BE2C (cell line): Measurements from ENCODE around the gene CHEK1.

ENCODE experiments used
- DNase-seq: peaks from one replicate; pipeline ENCODE4 v3.0.0-alpha.2; 2020
- H3K27me3 ChIP-seq: fragments of 250-450 bp; sonication (Bioruptor Pico); 2 replicates; pipeline ENCODE4 v1.5.1; 2020; ENCODE audit warnings: mild to moderate bottlenecking
- H3K36me3 ChIP-seq: fragments of 250-450 bp; sonication (Bioruptor Pico); 2 replicates; pipeline ENCODE4 v1.5.1; 2020; ENCODE audit warnings: mild to moderate bottlenecking
- H3K4me1 ChIP-seq: fragments of 250-450 bp; sonication (Bioruptor Pico); 2 replicates; pipeline ENCODE4 v1.5.1; 2020
- H3K4me3 ChIP-seq: 2 replicates; pipeline ENCODE4 v1.5.1; 2011; ENCODE audit warnings: low read depth, low read length
- H3K9me3 ChIP-seq: fragments of 250-450 bp; sonication (Bioruptor Pico); 2 replicates; pipeline ENCODE4 v1.5.1; 2020
- CTCF ChIP-seq: IDR thresholded peaks from 2 replicates; pipeline ENCODE4 v1.5.1; 2012; ENCODE audit warnings: mild to moderate bottlenecking, low read depth, low read length

CHEK1 gene

DNA sequence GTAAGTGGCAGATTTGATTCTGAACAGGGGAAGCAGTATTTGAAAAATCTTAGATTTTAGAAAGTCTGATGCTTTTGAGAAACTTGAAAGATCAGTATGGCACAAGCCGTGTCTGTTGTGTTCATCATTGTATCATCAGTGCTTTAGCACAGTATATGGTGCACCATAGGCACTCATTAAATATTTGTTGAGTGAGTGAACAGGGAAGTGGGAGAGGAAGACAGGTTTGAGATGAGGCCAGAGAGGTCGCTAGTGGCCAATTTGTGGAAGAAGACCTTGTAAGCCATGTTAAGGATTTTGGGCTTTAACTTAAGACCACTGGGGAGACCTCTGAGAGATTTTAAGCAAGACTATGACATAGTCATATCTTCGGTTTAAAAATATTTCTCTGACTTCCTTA lies 12.9 kb downstream of the CHEK1 start:
- no peak for DNase-seq
- no peaks in the 10 kb centered on the region for H3K27me3 ChIP-seq
- TF ChIP-seq CTCF, result no peak
- H3K4me3 ChIP-seq, result no peak overlapping the region
- H3K4me1 ChIP-seq, result no peaks in the 10 kb centered on the region
- H3K36me3 ChIP-seq, result peaks cover 82% of the 10 kb centered on the region
- no peaks in the 10 kb centered on the region for H3K9me3 ChIP-seq

DNA sequence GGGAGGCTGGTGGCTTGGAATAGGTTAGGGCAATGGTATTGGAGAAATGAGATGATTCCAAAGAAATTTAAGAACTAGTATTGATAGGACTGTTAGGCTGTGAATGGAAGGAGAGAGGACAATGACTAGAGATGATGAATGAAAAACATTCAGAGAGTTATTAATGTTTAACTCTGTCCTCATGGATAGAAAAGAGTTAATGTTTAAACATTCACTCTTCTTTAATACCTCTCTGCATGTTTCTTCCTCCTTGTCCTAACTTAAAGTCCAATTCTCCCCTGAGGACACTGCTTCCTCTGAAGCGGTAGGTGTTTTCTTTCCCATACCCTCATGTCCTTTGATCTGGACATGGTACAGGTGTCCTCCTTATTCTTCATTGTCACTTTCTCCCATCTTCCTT lies 13.4 kb downstream of the CHEK1 start:
- H3K4me1 ChIP-seq, result no peaks in the 10 kb centered on the region
- peaks cover 77% of the 10 kb centered on the region for H3K36me3 ChIP-seq
- no peaks in the 10 kb centered on the region for H3K9me3 ChIP-seq
- no peak for TF ChIP-seq CTCF
- H3K4me3 ChIP-seq, result no peak overlapping the region
- no peak for DNase-seq
- H3K27me3 ChIP-seq, result no peaks in the 10 kb centered on the region

GRCh38 chr11:125645871-125646270 lies 20.9 kb downstream of the CHEK1 start:
- Histone ChIP-seq H3K9me3 (no peaks in the 10 kb centered on the region), H3K27me3 (no peaks in the 10 kb centered on the region), H3K4me3 (no peak overlapping the region), H3K36me3 (peaks cover 54% of the 10 kb centered on the region), H3K4me1 (no peaks in the 10 kb centered on the region)
- no peak for DNase-seq
- TF ChIP-seq CTCF, result no peak

- no peaks in the 10 kb centered on the region for H3K9me3 ChIP-seq
- H3K4me3 ChIP-seq, result no peak overlapping the region
- no peak for TF ChIP-seq CTCF
- no peak for DNase-seq
- H3K36me3 ChIP-seq, result peaks cover 63% of the 10 kb centered on the region
- H3K4me1 ChIP-seq, result no peaks in the 10 kb centered on the region; the same call in 1 of the 2 replicates
- H3K27me3 ChIP-seq, result no peaks in the 10 kb centered on the region
Observed at GRCh38 chr11:125649465-125650166, 24.7 kb downstream of the CHEK1 start.

DNA sequence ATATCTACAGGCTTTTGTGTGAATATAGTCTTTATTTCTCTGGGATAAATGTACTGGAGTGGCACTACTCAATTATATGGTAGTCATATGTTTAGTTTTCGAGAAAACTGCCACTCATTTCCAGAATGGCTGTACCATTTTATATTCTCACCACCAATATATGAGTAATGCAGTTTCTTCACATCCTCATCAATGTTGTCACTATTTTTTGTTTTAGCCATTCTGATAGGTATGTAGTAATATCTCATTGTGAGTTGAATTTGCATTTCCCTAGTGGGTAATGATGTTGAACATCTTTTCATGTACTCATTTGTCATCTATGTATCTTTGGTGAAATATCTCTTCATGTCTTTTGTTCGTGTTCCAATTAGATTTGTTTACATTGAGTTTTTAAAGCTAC lies 37.7 kb downstream of the CHEK1 start:
- H3K4me3 ChIP-seq, result no peak overlapping the region
- no peak for DNase-seq
- H3K27me3 ChIP-seq, result no peaks in the 10 kb centered on the region
- peaks cover 38% of the 10 kb centered on the region for H3K36me3 ChIP-seq
- H3K9me3 ChIP-seq, result no peaks in the 10 kb centered on the region
- no peak for TF ChIP-seq CTCF
- no peaks in the 10 kb centered on the region for H3K4me1 ChIP-seq

DNA sequence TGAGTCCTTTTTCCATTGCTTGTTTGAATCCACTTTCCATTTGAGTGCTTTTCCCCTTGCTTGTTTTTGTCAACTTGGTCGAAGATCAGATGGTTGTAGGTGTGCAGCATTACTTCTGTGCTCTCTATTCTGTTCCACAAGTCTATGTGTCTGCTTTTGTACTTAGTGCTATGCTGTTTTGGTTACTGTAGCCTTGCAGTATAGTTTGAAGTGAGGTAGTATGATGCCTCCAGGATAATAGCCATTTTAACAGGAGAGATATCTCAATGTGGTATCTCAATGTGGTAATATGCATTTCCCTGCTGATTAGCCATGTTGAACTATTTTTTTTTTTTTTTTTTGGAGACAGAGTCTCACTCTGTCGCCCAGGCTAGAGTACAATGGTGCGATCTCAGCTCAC lies 38.9 kb downstream of the CHEK1 start:
- DNase-seq, result no peak
- Histone ChIP-seq H3K4me1 (no peaks in the 10 kb centered on the region), H3K4me3 (no peak overlapping the region), H3K36me3 (peaks cover 32% of the 10 kb centered on the region), H3K9me3 (no peaks in the 10 kb centered on the region), H3K27me3 (no peaks in the 10 kb centered on the region)
- TF ChIP-seq CTCF, result no peak
